HEK293T (cell line): ENCODE data around the gene CHD5.

ENCODE experiments used
- BHLHE40 ChIP-seq: fragments of 450-650 bp; IDR thresholded peaks from 2 replicates; pipeline ENCODE4 v1.6.1; 2016; ENCODE audit warnings: mild to moderate bottlenecking, moderate library complexity, borderline replicate concordance
- ELF4 ChIP-seq: fragments of 450-650 bp; IDR thresholded peaks from 2 replicates; pipeline ENCODE4 v1.6.1; 2017; ENCODE audit warnings: antibody characterized with exemption
- HDGF ChIP-seq: fragments of 450-650 bp; IDR thresholded peaks from 2 replicates; pipeline ENCODE4 v1.6.1; 2017; ENCODE audit warnings: antibody characterized with exemption, borderline replicate concordance
- LEF1 ChIP-seq: fragments of 450-650 bp; IDR thresholded peaks from 2 replicates; pipeline ENCODE4 v1.6.1; 2017; ENCODE audit warnings: mild to moderate bottlenecking, borderline replicate concordance
- PKNOX1 ChIP-seq: fragments of 450-650 bp; IDR thresholded peaks from 2 replicates; pipeline ENCODE4 v1.6.1; 2016

- TF ChIP-seq PKNOX1: no peak
- TF ChIP-seq ELF4: no peak
- no peak for TF ChIP-seq BHLHE40
- TF ChIP-seq HDGF: no peak
- no peak for TF ChIP-seq LEF1
These were observed 21.9 kb downstream of the CHD5 start for GRCh38 chr1:6158181-6158580.
